SK-N-SH (cell line): Measurements from ENCODE around the gene NDUFS3. TPM values are rescaled to one million over a fixed set of nuclear protein-coding genes. Genes with fewer than 3 reads are reported as not detected.

Experiments
- CTCF ChIA-PET: fragments of 300-600, 350-600 bp; formaldehyde crosslinking; extraction: SDS; loops from one replicate; lab custom pipeline; 2021; lab: Yijun Ruan, JAX
- POLR2A ChIA-PET: fragments of 350-600 bp; sonication (Branson Sonifier 250); formaldehyde crosslinking; extraction: SDS; loops from one replicate; lab custom pipeline; 2020; ENCODE audit warnings: antibody characterized with exemption, inconsistent platforms; lab: Yijun Ruan, JAX
- DNase-seq: peaks from one replicate; pipeline ENCODE4 v3.0.0; 2012
- H2AFZ ChIP-seq: fragments of 200-600 bp; sonication (generic); 2 replicates; pipeline ENCODE4 v1.8.1; 2016; ENCODE audit warnings: antibody characterized with exemption, mild to moderate bottlenecking, low read depth
- H3F3A ChIP-seq: fragments of 200-600 bp; sonication (generic); replicated peaks from 2 replicates; pipeline ENCODE3; 2016; ENCODE audit warnings: antibody characterized with exemption, mild to moderate bottlenecking; ENCODE audit not compliant: insufficient read depth
- H3K27ac ChIP-seq, 2 experiments: fragments of 200-500 bp in 1 of 2; fragments of 200-600 bp in 1 of 2; sonication (Bioruptor generic) in 1 of 2; sonication (generic), shearing (Covaris generic) in 1 of 2; 2 replicates each; pipeline versions ENCODE4 v1.5.1 to v1.6.1; 2014 to 2016; ENCODE audit warnings: low read depth in 2 of 2, inconsistent platforms in 1 of 2, low read length in 1 of 2, mild to moderate bottlenecking in 1 of 2, mixed read lengths in 1 of 2
- H3K27me3 ChIP-seq: fragments of 200-600 bp; sonication (generic), shearing (Covaris generic); 2 replicates; pipeline ENCODE4 v1.6.1; 2016; ENCODE audit warnings: mixed run types; ENCODE audit not compliant: insufficient read depth
- H3K36me3 ChIP-seq, 2 experiments: fragments of 200-500 bp in 1 of 2; fragments of 200-600 bp in 1 of 2; sonication (Bioruptor generic) in 1 of 2; sonication (generic) in 1 of 2; replicated peaks in 1 of 2; 2 replicates each; pipeline versions ENCODE3 to v1.5.1; 2014 to 2016; ENCODE audit warnings: low read length in 1 of 2, mild to moderate bottlenecking in 1 of 2; ENCODE audit not compliant: insufficient read depth in 2 of 2, control insufficient read depth in 1 of 2
- H3K4me1 ChIP-seq, 2 experiments: fragments of 200-500 bp in 1 of 2; fragments of 200-600 bp in 1 of 2; sonication (Bioruptor generic) in 1 of 2; sonication (generic), shearing (Covaris generic) in 1 of 2; 2 replicates each; pipeline versions ENCODE4 v1.5.1 to v1.6.1; 2014 to 2016; ENCODE audit warnings: low read depth in 1 of 2, low read length in 1 of 2, mixed run types in 1 of 2; ENCODE audit not compliant: insufficient read depth in 2 of 2, control insufficient read depth in 1 of 2
- H3K4me2 ChIP-seq: fragments of 200-600 bp; sonication (generic), shearing (Covaris generic); 2 replicates; pipeline ENCODE4 v1.6.1; 2017; ENCODE audit warnings: mixed run types
- H3K4me3 ChIP-seq, 2 experiments: fragments of 200-500 bp in 1 of 2; fragments of 200-600 bp in 1 of 2; sonication (Bioruptor generic) in 1 of 2; sonication (generic), shearing (Covaris generic) in 1 of 2; 2 replicates each; pipeline versions ENCODE4 v1.5.1 to v1.8.1; 2014 to 2016; ENCODE audit warnings: low read depth in 2 of 2, inconsistent platforms in 1 of 2, low read length in 1 of 2, mild to moderate bottlenecking in 1 of 2, mixed read lengths in 1 of 2, moderate library complexity in 1 of 2
- H3K79me2 ChIP-seq: fragments of 200-600 bp; sonication (generic); 2 replicates; pipeline ENCODE4 v1.8.1; 2017; ENCODE audit warnings: mild to moderate bottlenecking; ENCODE audit not compliant: insufficient read depth
- H3K9ac ChIP-seq: fragments of 200-600 bp; sonication (generic); 2 replicates; pipeline ENCODE4 v1.6.1; 2017; ENCODE audit warnings: mixed run types
- H3K9me2 ChIP-seq: fragments of 200-600 bp; sonication (generic); 2 replicates; pipeline ENCODE4 v1.6.1; 2017; ENCODE audit warnings: mixed run types
- H3K9me3 ChIP-seq: fragments of 200-600 bp; sonication (generic); 2 replicates; pipeline ENCODE4 v1.6.1; 2017; ENCODE audit warnings: mixed run types, mild to moderate bottlenecking, moderate library complexity
- H4K20me1 ChIP-seq: fragments of 200-600 bp; sonication (generic); 2 replicates; pipeline ENCODE4 v1.6.1; 2017; ENCODE audit warnings: mild to moderate bottlenecking, mixed run types; ENCODE audit not compliant: insufficient read depth
- CTCF ChIP-seq: fragments of 200-600 bp; sonication (generic); IDR thresholded peaks from 2 replicates; pipeline ENCODE4 v1.6.1; 2017; ENCODE audit warnings: antibody characterized with exemption, mild to moderate bottlenecking, moderate library complexity
- ELF1 ChIP-seq: IDR thresholded peaks from 2 replicates; pipeline ENCODE4 v1.4.0; 2012
- EP300 ChIP-seq, 2 experiments: IDR thresholded peaks; 2 replicates each; pipeline versions ENCODE4 v1.4.0 to v1.6.1; 2012; ENCODE audit warnings: borderline replicate concordance in 1 of 2, low read depth in 1 of 2, low read length in 1 of 2
- EZH2phosphoT487 ChIP-seq: fragments of 200-600 bp; sonication (generic); IDR thresholded peaks from 2 replicates; pipeline ENCODE4 v1.6.1; 2017; ENCODE audit warnings: low read depth, mixed run types, mild to moderate bottlenecking, antibody characterized with exemption, moderate library complexity, borderline replicate concordance
- FOXM1 ChIP-seq: IDR thresholded peaks from 2 replicates; pipeline ENCODE4 v1.4.0; 2012; ENCODE audit warnings: low read depth, mild to moderate bottlenecking
- GABPA ChIP-seq: IDR thresholded peaks from 2 replicates; pipeline ENCODE4 v1.4.0; 2012; ENCODE audit warnings: low read depth, mild to moderate bottlenecking
- MAX ChIP-seq: IDR thresholded peaks from 2 replicates; pipeline ENCODE4 v1.4.0; 2012; ENCODE audit warnings: low read depth
- MEF2A ChIP-seq: IDR thresholded peaks from 2 replicates; pipeline ENCODE4 v1.4.0; 2012; ENCODE audit warnings: low read depth, borderline replicate concordance
- PBX3 ChIP-seq: IDR thresholded peaks from 2 replicates; pipeline ENCODE4; 2012
- POLR2AphosphoS5 ChIP-seq: IDR thresholded peaks from 2 replicates; pipeline ENCODE4 v1.6.1; 2012; ENCODE audit warnings: low read depth, low read length
- REST ChIP-seq: IDR thresholded peaks from 2 replicates; pipeline ENCODE4 v1.6.1; 2012; ENCODE audit warnings: mild to moderate bottlenecking, low read depth, low read length, moderate library complexity
- RFX5 ChIP-seq: IDR thresholded peaks from 2 replicates; pipeline ENCODE4 v1.6.1; 2012; ENCODE audit warnings: mild to moderate bottlenecking, improper control_type of control experiment, low read length
- SMC3 ChIP-seq: IDR thresholded peaks from 2 replicates; pipeline ENCODE4 v1.6.1; 2012; ENCODE audit warnings: low read depth, low read length, improper control_type of control experiment
- WGBS: methylation state at CpG from one replicate; pipeline ENCODE4 v1.1.6; 2017; ENCODE audit warnings: low lambda C conversion rate; 5-methylcytosine and 5-hydroxymethylcytosine counted together
- polyA plus RNA-seq, 3 experiments: library from polyadenylated mRNA; depleted of rRNA; stranded (reverse); fragments of >200 nt; gene quantifications; 2 replicates each; pipeline ENCODE4 v1.2.3, GENCODE V29; 2012

The NDUFS3 gene
- polyA plus RNA-seq, 1 of the 3 experiments (the other 2 are of a cell fraction): 150 TPM

GRCh38 chr11:47538741-47539565 lies 39.9 kb upstream of the NDUFS3 start:
- Histone ChIP-seq H4K20me1 (peaks cover 100% of the 10 kb centered on the region), H3K9ac (no peak overlapping the region), H3F3A (peaks cover 53% of the 10 kb centered on the region), H3K79me2 (peaks cover 99% of the 10 kb centered on the region), H3K4me1 (peaks cover 0 to 66% of the 10 kb centered on the region in 2 experiments; a peak in 3 of 4 replicates), H3K4me3 (no peak overlapping the region), H3K9me2 (no peaks in the 10 kb centered on the region), H3K4me2 (peak overlapping the region; percentile 61; the same call in 1 of the 2 replicates), H2AFZ (no peak overlapping the region), H3K36me3 (peaks cover 0 to 22% of the 10 kb centered on the region in 2 experiments), H3K27ac (peak overlapping the region in 1 of 2 experiments; percentile 70; a peak in 2 of 4 replicates), H3K9me3 (no peaks in the 10 kb centered on the region), H3K27me3 (no peaks in the 10 kb centered on the region)
- 93% methylated on average over 10 of the region's 10 CpGs for WGBS
- POLR2A ChIA-PET: no interaction called here
- DNase-seq: no peak
- CTCF ChIA-PET: interaction anchor here (3.3 kb wide), 1 partner anchor 13 kb away, joined by 10 read pairs; no protein-coding TSS in a partner anchor
- TF ChIP-seq ELF1: no peak
- TF ChIP-seq FOXM1: no peak
- TF ChIP-seq, all 33 proteins: peak for 0

GRCh38 chr11:47539681-47540039 lies 39.2 kb upstream of the NDUFS3 start:
- DNase-seq: no peak
- peaks cover 53% of the 10 kb centered on the region for H3F3A ChIP-seq
- POLR2A ChIA-PET: no interaction called here
- TF ChIP-seq RFX5 (no peak), REST (no peak)
- no peak overlapping the region for H2AFZ ChIP-seq
- peak overlapping the region; percentile 61 for H3K4me2 ChIP-seq
- no peaks in the 10 kb centered on the region for H3K9me3 ChIP-seq
- H4K20me1 ChIP-seq: peaks cover 100% of the 10 kb centered on the region
- H3K4me1 ChIP-seq: peaks cover 0 to 62% of the 10 kb centered on the region in 2 experiments; a peak in 3 of 4 replicates
- 56% methylated on average over 2 of the region's 2 CpGs for WGBS
- no peaks in the 10 kb centered on the region for H3K9me2 ChIP-seq
- H3K27me3 ChIP-seq: no peaks in the 10 kb centered on the region
- no peak overlapping the region for H3K9ac ChIP-seq
- peaks cover 0 to 22% of the 10 kb centered on the region in 2 experiments for H3K36me3 ChIP-seq
- CTCF ChIA-PET: no interaction called here
- H3K4me3 ChIP-seq: 0 out of 4 replicates have a peak overlapping the region, but pooled peaks of 1 of the 2 experiments have one; percentile 14
- H3K79me2 ChIP-seq: peaks cover 99% of the 10 kb centered on the region
- peak overlapping the region in 1 of 2 experiments; percentile 70; a peak in 2 of 4 replicates for H3K27ac ChIP-seq

- no peak overlapping the region for H2AFZ ChIP-seq
- no peak for DNase-seq
- peaks cover 0 to 52% of the 10 kb centered on the region in 2 experiments; a peak in 3 of 4 replicates for H3K4me1 ChIP-seq
- peak overlapping the region; percentile 61; the same call in 1 of the 2 replicates for H3K4me2 ChIP-seq
- no peaks in the 10 kb centered on the region for H3K27me3 ChIP-seq
- peak overlapping the region in 1 of 2 experiments; percentile 14; a peak in 1 of 4 replicates for H3K4me3 ChIP-seq
- no peaks in the 10 kb centered on the region for H3K9me3 ChIP-seq
- peaks cover 52% of the 10 kb centered on the region for H3F3A ChIP-seq
- WGBS: 94% methylated on average over 2 of the region's 2 CpGs
- peaks cover 0 to 18% of the 10 kb centered on the region in 2 experiments for H3K36me3 ChIP-seq
- H3K9ac ChIP-seq: no peak overlapping the region
- ChIA-PET CTCF (interaction anchor here (0.8 kb wide), 1 partner anchor 12 kb away, joined by 3 read pairs; no protein-coding TSS in a partner anchor), POLR2A (interaction anchor here (0.9 kb wide), 1 partner anchor 11 kb away, joined by 4 read pairs; no protein-coding TSS in a partner anchor)
- peaks cover 99% of the 10 kb centered on the region for H3K79me2 ChIP-seq
- peaks cover 98% of the 10 kb centered on the region for H4K20me1 ChIP-seq
- peak overlapping the region in 1 of 2 experiments; percentile 70; a peak in 2 of 4 replicates for H3K27ac ChIP-seq
- H3K9me2 ChIP-seq: no peaks in the 10 kb centered on the region
- TF ChIP-seq CTCF (no peak), MAX (no peak), POLR2AphosphoS5 (no peak), MEF2A (no peak), EZH2phosphoT487 (no peak), GABPA (no peak), EP300 (IDR thresholded peaks at IDR 0.05; ENCODE audit: borderline replicate concordance in 1 of 2, low read depth in 1 of 2, low read length in 1 of 2) (no peak), SMC3 (no peak), PBX3 (no peak)
Observed at GRCh38 chr11:47541070-47541469, 37.8 kb upstream of the NDUFS3 start.
